SK-N-MC (cell line): ENCODE results near the gene NINL.

Source experiments
- EZH2 ChIP-seq: fragments of 200-600 bp; sonication (generic); IDR thresholded peaks from one replicate; pipeline ENCODE4 v1.6.1; 2017; ENCODE audit warnings: antibody characterized with exemption
- FOXP2 ChIP-seq: optimal IDR thresholded peaks from 2 replicates; pipeline ENCODE3; 2011; ENCODE audit warnings: mild to moderate bottlenecking, moderate library complexity; ENCODE audit not compliant: insufficient read depth; ENCODE audit errors: extremely low read length, control extremely low read depth
- POLR2AphosphoS5 ChIP-seq: IDR thresholded peaks from 2 replicates; pipeline ENCODE4 v1.6.1; 2012; ENCODE audit warnings: mild to moderate bottlenecking, low read depth, low read length, borderline replicate concordance

- no peak for TF ChIP-seq POLR2AphosphoS5
- TF ChIP-seq EZH2: no peak
- TF ChIP-seq FOXP2: no peak
Observed at GRCh38 chr20:25457886-25458680, 127.2 kb downstream of the NINL start.
